Osteoblast (primary cell): Measurements from ENCODE around the gene LAMC1. TPM values are rescaled to one million over a fixed set of nuclear protein-coding genes. Genes with fewer than 3 reads are reported as not detected.
A peak's percentile ranks its signal among the peaks of the same experiment; 100 is the strongest.

Experiments used
- DNase-seq: peaks from one replicate; pipeline ENCODE4 v3.0.0; 2011; ENCODE audit warnings: low spot score, mixed read lengths; ENCODE audit not compliant: insufficient read length; ENCODE audit errors: missing footprints
- H2AFZ ChIP-seq: 2 replicates; pipeline ENCODE4 v1.6.0; 2011; ENCODE audit warnings: mild to moderate bottlenecking, low read length
- H3K27ac ChIP-seq: 2 replicates; pipeline ENCODE4 v1.5.1; 2011; ENCODE audit warnings: mild to moderate bottlenecking, low read depth, low read length, moderate library complexity
- H3K27me3 ChIP-seq: 2 replicates; pipeline ENCODE4 v1.6.0; 2012; ENCODE audit warnings: mild to moderate bottlenecking, control low read depth, inconsistent platforms, low read length, moderate library complexity; ENCODE audit not compliant: insufficient read depth
- H3K36me3 ChIP-seq: 2 replicates; pipeline ENCODE4 v1.5.1; 2011; ENCODE audit warnings: mild to moderate bottlenecking, low read length, control low read depth, moderate library complexity; ENCODE audit not compliant: insufficient read depth
- H3K4me1 ChIP-seq: 2 replicates; pipeline ENCODE4 v1.5.1; 2011; ENCODE audit warnings: mild to moderate bottlenecking, low read length, control low read depth, moderate library complexity; ENCODE audit not compliant: insufficient read depth
- H3K4me2 ChIP-seq: 2 replicates; pipeline ENCODE4 v1.6.0; 2011; ENCODE audit warnings: mild to moderate bottlenecking, low read length; ENCODE audit not compliant: insufficient read depth
- H3K4me3 ChIP-seq: fragments of 200-600 bp; sonication (generic); 3 replicates; pipeline ENCODE4 v1.5.1; 2012; ENCODE audit warnings: mild to moderate bottlenecking, low read length, inconsistent platforms; ENCODE audit not compliant: insufficient read depth
- H3K79me2 ChIP-seq: 2 replicates; pipeline ENCODE4 v1.6.0; 2012; ENCODE audit warnings: mild to moderate bottlenecking, low read length, control low read depth, inconsistent platforms; ENCODE audit not compliant: insufficient read depth
- H3K9me3 ChIP-seq: 2 replicates; pipeline ENCODE4 v1.5.1; 2011; ENCODE audit warnings: low read depth, low read length, control low read depth
- H4K20me1 ChIP-seq: 2 replicates; pipeline ENCODE4 v1.6.0; 2012; ENCODE audit warnings: mild to moderate bottlenecking, low read length, control low read depth; ENCODE audit not compliant: insufficient read depth
- CTCF ChIP-seq: IDR thresholded peaks from 2 replicates; pipeline ENCODE4 v1.5.1; 2011; ENCODE audit warnings: mild to moderate bottlenecking, low read depth, low read length, moderate library complexity; ENCODE audit errors: extremely low read depth
- total RNA-seq: library from RNA; depleted of rRNA; stranded (reverse); fragments of >200 nt; gene quantifications from 2 replicates; pipeline ENCODE4 v1.2.3, GENCODE V29; 2012

Gene LAMC1
- total RNA-seq, 1 donor, result 966 TPM

GRCh38 chr1:183000167-183000962 lies 22.9 kb upstream of the LAMC1 start:
- no peak overlapping the region for H2AFZ ChIP-seq
- H3K79me2 ChIP-seq, result no peaks in the 10 kb centered on the region
- no peaks in the 10 kb centered on the region for H3K9me3 ChIP-seq
- no peak overlapping the region for H3K4me2 ChIP-seq
- H3K4me3 ChIP-seq, result no peak overlapping the region
- no peaks in the 10 kb centered on the region for H4K20me1 ChIP-seq
- no peak for TF ChIP-seq CTCF
- H3K4me1 ChIP-seq, result no peaks in the 10 kb centered on the region
- DNase-seq, result no peak
- H3K27ac ChIP-seq, result no peak overlapping the region
- H3K27me3 ChIP-seq, result no peaks in the 10 kb centered on the region
- no peaks in the 10 kb centered on the region for H3K36me3 ChIP-seq

GRCh38 chr1:183002267-183002666 lies 21.0 kb upstream of the LAMC1 start:
- H4K20me1 ChIP-seq, result no peaks in the 10 kb centered on the region
- H3K4me3 ChIP-seq, result no peak overlapping the region
- TF ChIP-seq CTCF, result no peak
- DNase-seq, result no peak
- H3K27ac ChIP-seq, result no peak overlapping the region
- H3K9me3 ChIP-seq, result no peaks in the 10 kb centered on the region
- H2AFZ ChIP-seq, result peak overlapping the region; percentile 12
- no peaks in the 10 kb centered on the region for H3K27me3 ChIP-seq
- H3K4me1 ChIP-seq, result no peaks in the 10 kb centered on the region
- no peaks in the 10 kb centered on the region for H3K36me3 ChIP-seq
- no peak overlapping the region for H3K4me2 ChIP-seq
- no peaks in the 10 kb centered on the region for H3K79me2 ChIP-seq

- Histone ChIP-seq H3K27me3 (no peaks in the 10 kb centered on the region), H3K27ac (no peak overlapping the region), H3K36me3 (no peaks in the 10 kb centered on the region), H4K20me1 (no peaks in the 10 kb centered on the region), H3K9me3 (no peaks in the 10 kb centered on the region), H3K4me3 (no peak overlapping the region), H3K4me2 (peak overlapping the region; percentile 60), H3K79me2 (no peaks in the 10 kb centered on the region), H2AFZ (no peak overlapping the region), H3K4me1 (no peaks in the 10 kb centered on the region)
- TF ChIP-seq CTCF, result no peak
- no peak for DNase-seq
Measured at GRCh38 chr1:183002797-183003196, 20.4 kb upstream of the LAMC1 start.

- Histone ChIP-seq H3K27ac (no peak overlapping the region), H3K36me3 (no peaks in the 10 kb centered on the region), H3K4me1 (no peaks in the 10 kb centered on the region), H3K9me3 (no peaks in the 10 kb centered on the region), H3K4me2 (peak overlapping the region; percentile 60), H3K79me2 (no peaks in the 10 kb centered on the region), H3K27me3 (no peaks in the 10 kb centered on the region), H3K4me3 (no peak overlapping the region), H2AFZ (peak overlapping the region; percentile 50), H4K20me1 (no peaks in the 10 kb centered on the region)
- TF ChIP-seq CTCF, result no peak
- no peak for DNase-seq
Measured at GRCh38 chr1:183003203-183003602, 20.0 kb upstream of the LAMC1 start.
